Right lobe of liver (tissue), 4 donors: ENCODE data around the gene MCC.

Experiments used
- CTCF ChIP-seq, 4 donors: fragments of 200-600 bp in 3 of 4; fragments of 450-650 bp in 1 of 4; IDR thresholded peaks; one replicate each; pipeline versions ENCODE4 v1.5.1 to v1.8.0; 2016 to 2022; ENCODE audit warnings: antibody characterized with exemption in 4 of 4, mild to moderate bottlenecking in 2 of 4
- POLR2A ChIP-seq: fragments of 450-650 bp; IDR thresholded peaks from one replicate; pipeline ENCODE4 v1.6.1; 2017; ENCODE audit warnings: antibody characterized with exemption, mild to moderate bottlenecking
- donor health status: DM: no; HTN: no; CAD: no.
- donor health status: DM: no; HTN: no; CAD: no.
- donor health status: DM: no; HTN: yes; CAD: no.

GRCh38 chr5:113212244-113212920, 275.9 kb downstream of the MCC start:
- no peak for TF ChIP-seq CTCF (IDR thresholded peaks at IDR 0.05)
- TF ChIP-seq POLR2A: no peak
